Measurements from ENCODE around the gene MAD2L1.

The MAD2L1 gene

GRCh38 chr4:120085705-120086104 is 19.1 kb upstream of the MAD2L1 start:
- TF ChIP-seq CTCF (IDR thresholded peaks at IDR 0.05; ENCODE audit: control insufficient read depth, insufficient read depth, low read depth, low read length, missing control alignments): no peak

DNA sequence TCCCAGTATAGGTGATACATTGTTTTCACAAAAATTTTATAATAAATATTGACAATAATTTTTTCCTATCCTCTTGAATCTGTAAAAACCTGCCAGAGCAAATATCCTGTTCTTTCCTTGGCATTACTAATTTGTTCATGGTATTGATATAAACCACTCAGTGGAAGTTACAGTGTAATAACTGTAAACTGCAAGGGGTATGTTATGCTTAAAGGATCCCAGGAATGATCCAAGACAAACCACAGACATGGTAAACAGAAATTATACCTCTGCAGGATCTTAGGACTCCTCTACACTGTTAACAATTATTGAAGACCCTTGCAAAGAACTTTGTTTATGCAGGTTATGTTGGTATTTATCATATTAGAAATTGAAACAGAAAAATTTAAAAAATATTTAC is 17.7 kb upstream of the MAD2L1 start:
- no peak overlapping the region for H3K4me3 ChIP-seq (ENCODE audit: control insufficient read depth, low read depth, low read length)
- no peak for TF ChIP-seq CTCF (IDR thresholded peaks at IDR 0.05; ENCODE audit: control insufficient read depth, insufficient read depth, low read depth, low read length, missing control alignments)

More at GRCh38 chr4:120085705-120086104, 19.1 kb upstream of the MAD2L1 start:
- DNase-seq (ENCODE audit: low read depth): no peak
- H3K4me3 ChIP-seq (ENCODE audit: control insufficient read depth, low read depth, low read length): no peak overlapping the region

DNA sequence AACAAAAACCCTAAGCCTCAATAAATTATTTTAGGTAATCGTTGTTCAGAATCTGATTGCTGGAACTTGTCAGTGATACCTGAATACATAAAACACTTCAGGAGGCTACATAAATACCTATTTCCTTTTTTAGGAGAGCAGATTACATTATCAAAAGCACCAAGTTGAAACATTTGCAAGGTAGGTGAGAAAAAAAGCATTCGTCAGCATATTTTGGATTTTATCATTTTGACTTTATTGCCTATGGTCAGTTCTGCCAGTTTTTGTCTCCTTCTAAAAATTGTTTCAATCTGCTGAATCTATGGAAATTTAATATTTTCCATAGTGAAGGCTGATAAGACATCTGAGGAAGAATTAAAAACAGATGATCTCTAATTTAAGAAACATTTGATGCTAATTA is 16.5 kb upstream of the MAD2L1 start:
- TF ChIP-seq CTCF (IDR thresholded peaks at IDR 0.05; ENCODE audit: control insufficient read depth, insufficient read depth, low read depth, low read length, missing control alignments): no peak
- DNase-seq (ENCODE audit: low read depth): no peak
- H3K4me3 ChIP-seq (ENCODE audit: control insufficient read depth, low read depth, low read length): no peak overlapping the region

More for the DNA sequence above, 17.7 kb upstream of the MAD2L1 start:
- DNase-seq (ENCODE audit: low read depth): no peak

DNA sequence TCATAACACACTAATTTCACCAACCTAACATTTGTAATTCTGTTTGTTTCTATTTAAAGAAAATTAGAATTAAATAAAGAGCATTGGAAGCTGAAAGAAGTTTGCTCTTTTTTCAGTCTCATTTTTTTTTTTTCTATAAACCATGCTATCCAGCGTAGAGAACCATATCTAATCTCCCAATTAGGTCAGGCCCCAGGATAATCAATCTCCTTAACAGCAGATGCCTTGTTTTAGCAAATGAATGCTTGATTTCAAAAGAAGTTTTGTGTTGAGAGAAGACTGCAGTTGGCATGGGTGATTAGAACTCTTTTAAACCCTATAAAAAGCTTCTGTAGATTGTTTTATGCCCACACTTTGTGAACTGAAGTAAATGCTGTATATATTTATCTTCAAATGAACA is 15.6 kb upstream of the MAD2L1 start:
- no peak for TF ChIP-seq CTCF (IDR thresholded peaks at IDR 0.05; ENCODE audit: control insufficient read depth, insufficient read depth, low read depth, low read length, missing control alignments)
- no peak overlapping the region for H3K4me3 ChIP-seq (ENCODE audit: control insufficient read depth, low read depth, low read length)
- DNase-seq (ENCODE audit: low read depth): no peak

GRCh38 chr4:120081726-120082125 is 15.1 kb upstream of the MAD2L1 start:
- DNase-seq (ENCODE audit: low read depth): no peak
- H3K4me3 ChIP-seq (ENCODE audit: control insufficient read depth, low read depth, low read length): no peak overlapping the region
- TF ChIP-seq CTCF (IDR thresholded peaks at IDR 0.05; ENCODE audit: control insufficient read depth, insufficient read depth, low read depth, low read length, missing control alignments): no peak

DNA sequence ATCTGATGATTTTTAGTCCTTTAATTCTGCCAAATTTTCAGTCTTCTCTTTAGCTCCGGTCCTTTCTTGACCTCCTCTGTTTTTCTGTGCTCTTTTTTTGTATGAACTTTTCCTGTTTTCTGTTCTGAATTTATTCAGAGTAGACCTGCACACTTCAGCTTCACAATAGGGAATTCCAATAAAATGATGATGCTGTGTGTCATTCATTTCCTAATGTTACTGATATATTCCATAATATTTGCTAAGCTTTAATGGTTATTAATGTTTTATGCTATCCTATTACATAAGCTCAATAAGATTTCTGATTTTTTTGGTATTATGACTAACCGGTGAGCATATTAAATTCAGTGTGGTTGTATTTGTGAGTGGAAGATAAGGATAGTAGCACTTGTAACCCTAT is 13.9 kb upstream of the MAD2L1 start:
- no peak for DNase-seq (ENCODE audit: low read depth)
- H3K4me3 ChIP-seq (ENCODE audit: control insufficient read depth, low read depth, low read length): no peak overlapping the region
- no peak for TF ChIP-seq CTCF (IDR thresholded peaks at IDR 0.05; ENCODE audit: control insufficient read depth, insufficient read depth, low read depth, low read length, missing control alignments)
